Fibroblast of skin of scalp (primary cell): ENCODE data around the gene AGRN. TPM values are rescaled to one million over a fixed set of nuclear protein-coding genes. Genes with fewer than 3 reads are reported as not detected.
"Not testable (repeated sequence)": the region's sequence is repeated elsewhere in the genome, so short reads cannot be mapped to it uniquely, and the experiment has no call there.

Source experiments
- DNase-seq: peaks from one replicate; pipeline ENCODE4 v3.0.0-alpha.2; 2013
- polyA plus RNA-seq, 2 experiments: library from polyadenylated mRNA; unstranded; fragments of 120-200 nt; gene quantifications; one replicate each; pipeline ENCODE4 v1.2.1, GENCODE V29; 2013; ENCODE audit not compliant: insufficient read length in 2 of 2

Gene AGRN
- 106 TPM for polyA plus RNA-seq (2013, experiment 1 of 2; ENCODE audit: insufficient read length)
- polyA plus RNA-seq (2013, experiment 2 of 2; ENCODE audit: insufficient read length) = 96.5 TPM

GRCh38 chr1:1020000-1020404, at the start of gene AGRN:
Gene AGRN (plus strand): TSS chr1:1020120. CDS start chr1:1020173, 53 bp downstream.
- DNase-seq = no peak

GRCh38 chr1:970242-970972, 49.5 kb upstream of the AGRN start:
- DNase-seq = no peak

- no peak for DNase-seq
These were observed 48.8 kb upstream of the AGRN start for GRCh38 chr1:970973-971730.

GRCh38 chr1:971751-972506, 48.0 kb upstream of the AGRN start:
- no peak for DNase-seq

GRCh38 chr1:972726-973458, 47.0 kb upstream of the AGRN start:
- DNase-seq = no peak

GRCh38 chr1:973459-974292, 46.2 kb upstream of the AGRN start:
- DNase-seq = no peak

GRCh38 chr1:974293-974640, 45.7 kb upstream of the AGRN start:
- DNase-seq = no peak

GRCh38 chr1:974687-975328, 45.1 kb upstream of the AGRN start:
- no peak for DNase-seq

GRCh38 chr1:975365-975764, 44.6 kb upstream of the AGRN start:
- DNase-seq = no peak

GRCh38 chr1:975896-976683, 43.8 kb upstream of the AGRN start:
- peak; percentile 52 for DNase-seq

- not testable (repeated sequence) for DNase-seq
These were observed 43.1 kb upstream of the AGRN start for GRCh38 chr1:976791-977190.

- DNase-seq = no peak
These were observed 41.7 kb upstream of the AGRN start for GRCh38 chr1:978069-978834.

GRCh38 chr1:978835-979743, 40.8 kb upstream of the AGRN start:
- no peak for DNase-seq

GRCh38 chr1:979744-980072, 40.2 kb upstream of the AGRN start:
- no peak for DNase-seq

- DNase-seq = no peak
These were observed 39.8 kb upstream of the AGRN start for GRCh38 chr1:980137-980571.

GRCh38 chr1:980602-981395, 39.1 kb upstream of the AGRN start:
- DNase-seq = no peak

GRCh38 chr1:981491-981954, 38.4 kb upstream of the AGRN start:
- DNase-seq = no peak
